OCI-LY1 (cell line): ENCODE results near the gene FAM53A.

Experiments used
- H2AFZ ChIP-seq: fragments of 200-600 bp; sonication (generic), shearing (Covaris generic); 2 replicates; pipeline ENCODE4 v1.6.0; 2014; ENCODE audit warnings: antibody characterized with exemption, mild to moderate bottlenecking, low read length
- H3F3A ChIP-seq: fragments of 200-600 bp; sonication (generic), shearing (Covaris generic); 2 replicates; pipeline ENCODE4 v1.6.0; 2014; ENCODE audit warnings: mild to moderate bottlenecking, antibody characterized with exemption, low read length, moderate library complexity; ENCODE audit not compliant: insufficient read depth
- H3K27ac ChIP-seq: fragments of 200-600 bp; sonication (generic); 2 replicates; pipeline ENCODE4 v1.5.1; 2014; ENCODE audit warnings: low read length, mixed run types, mild to moderate bottlenecking, low read depth; ENCODE audit not compliant: poor library complexity, severe bottlenecking
- H3K27me3 ChIP-seq: fragments of 200-600 bp; sonication (generic); 2 replicates; pipeline ENCODE4 v1.6.0; 2014; ENCODE audit warnings: antibody characterized with exemption, mild to moderate bottlenecking, low read length, moderate library complexity; ENCODE audit not compliant: insufficient read depth
- H3K36me3 ChIP-seq: fragments of 200-600 bp; sonication (generic); 2 replicates; pipeline ENCODE4 v1.6.1; 2014; ENCODE audit warnings: mild to moderate bottlenecking, antibody characterized with exemption, low read length, moderate library complexity, mixed read lengths; ENCODE audit not compliant: insufficient read depth
- H3K4me1 ChIP-seq: fragments of 200-600 bp; sonication (generic); 2 replicates; pipeline ENCODE4 v1.5.1; 2014; ENCODE audit warnings: mild to moderate bottlenecking, low read length, moderate library complexity; ENCODE audit not compliant: insufficient read depth, severe bottlenecking
- H3K4me2 ChIP-seq: fragments of 200-600 bp; sonication (generic), shearing (Covaris generic); 2 replicates; pipeline ENCODE4 v1.6.1; 2014; ENCODE audit warnings: low read length
- H3K4me3 ChIP-seq: fragments of 200-600 bp; sonication (generic); 2 replicates; pipeline ENCODE4 v1.5.1; 2014; ENCODE audit warnings: low read length, low read depth, mild to moderate bottlenecking, mixed read lengths; ENCODE audit not compliant: poor library complexity, severe bottlenecking
- H3K79me2 ChIP-seq: fragments of 200-600 bp; shearing (Covaris generic); 2 replicates; pipeline ENCODE4 v1.6.1; 2016; ENCODE audit warnings: mixed run types, low read length, mixed read lengths; ENCODE audit not compliant: insufficient read depth
- H3K9ac ChIP-seq: fragments of 200-600 bp; sonication (generic), shearing (Covaris generic); 2 replicates; pipeline ENCODE4 v1.6.1; 2014; ENCODE audit warnings: mild to moderate bottlenecking, low read length, mixed read lengths
- H3K9me2 ChIP-seq: fragments of 200-600 bp; sonication (generic), shearing (Covaris generic); 2 replicates; pipeline ENCODE4 v1.6.1; 2014; ENCODE audit warnings: low read depth, mild to moderate bottlenecking, low read length, mixed read lengths
- H3K9me3 ChIP-seq: fragments of 200-600 bp; shearing (Covaris generic); 2 replicates; pipeline ENCODE4 v1.6.1; 2014; ENCODE audit warnings: low read length, mixed read lengths
- H4K20me1 ChIP-seq: fragments of 200-600 bp; sonication (generic), shearing (Covaris generic); 2 replicates; pipeline ENCODE4 v1.6.0; 2016; ENCODE audit warnings: mild to moderate bottlenecking, low read length; ENCODE audit not compliant: insufficient read depth
- CTCF ChIP-seq: fragments of 200-600 bp; sonication (generic), shearing (Covaris generic); IDR thresholded peaks from 2 replicates; pipeline ENCODE4 v1.5.1; 2017; ENCODE audit warnings: mild to moderate bottlenecking, antibody characterized with exemption, low read length, moderate library complexity, mixed read lengths
- EZH2 ChIP-seq: fragments of 200-600 bp; sonication (generic), shearing (Covaris generic); IDR thresholded peaks from 2 replicates; pipeline ENCODE4 v1.8.0; 2017; ENCODE audit warnings: borderline replicate concordance, mixed run types, mild to moderate bottlenecking, antibody characterized with exemption, low read length, moderate library complexity, mixed read lengths

FAM53A gene

GRCh38 chr4:1623821-1624518, 60.1 kb downstream of the FAM53A start:
- no peaks in the 10 kb centered on the region for H3K36me3 ChIP-seq
- H3K4me2 ChIP-seq = no peak overlapping the region
- no peaks in the 10 kb centered on the region for H3K27me3 ChIP-seq
- H2AFZ ChIP-seq = no peak overlapping the region
- H4K20me1 ChIP-seq = no peaks in the 10 kb centered on the region
- no peaks in the 10 kb centered on the region for H3K9me2 ChIP-seq
- H3K79me2 ChIP-seq = no peaks in the 10 kb centered on the region
- H3K27ac ChIP-seq = no peak overlapping the region
- TF ChIP-seq CTCF (no peak), EZH2 (no peak)
- H3K4me3 ChIP-seq = no peak overlapping the region
- no peak overlapping the region for H3K9ac ChIP-seq
- H3K4me1 ChIP-seq = no peaks in the 10 kb centered on the region
- H3K9me3 ChIP-seq = no peaks in the 10 kb centered on the region
- H3F3A ChIP-seq = no peaks in the 10 kb centered on the region

- Histone ChIP-seq H3K9ac (no peak overlapping the region), H2AFZ (no peak overlapping the region), H3K4me2 (no peak overlapping the region), H3K27me3 (no peaks in the 10 kb centered on the region), H3K79me2 (no peaks in the 10 kb centered on the region), H3F3A (no peaks in the 10 kb centered on the region), H3K4me3 (no peak overlapping the region), H3K36me3 (no peaks in the 10 kb centered on the region), H3K4me1 (no peaks in the 10 kb centered on the region), H3K9me3 (no peaks in the 10 kb centered on the region), H3K9me2 (no peaks in the 10 kb centered on the region), H4K20me1 (no peaks in the 10 kb centered on the region), H3K27ac (no peak overlapping the region)
- TF ChIP-seq EZH2 (no peak), CTCF (no peak)
These were observed 60.7 kb downstream of the FAM53A start for GRCh38 chr4:1623400-1623799.

GRCh38 chr4:1622956-1623355, 61.2 kb downstream of the FAM53A start:
- H2AFZ ChIP-seq = no peak overlapping the region
- no peak overlapping the region for H3K9ac ChIP-seq
- no peaks in the 10 kb centered on the region for H3F3A ChIP-seq
- H3K4me2 ChIP-seq = no peak overlapping the region
- H3K4me3 ChIP-seq = no peak overlapping the region
- no peak overlapping the region for H3K27ac ChIP-seq
- H3K27me3 ChIP-seq = no peaks in the 10 kb centered on the region
- H3K36me3 ChIP-seq = no peaks in the 10 kb centered on the region
- no peaks in the 10 kb centered on the region for H3K4me1 ChIP-seq
- H3K9me3 ChIP-seq = no peaks in the 10 kb centered on the region
- H3K79me2 ChIP-seq = no peaks in the 10 kb centered on the region
- no peaks in the 10 kb centered on the region for H3K9me2 ChIP-seq
- H4K20me1 ChIP-seq = no peaks in the 10 kb centered on the region
- TF ChIP-seq CTCF (no peak), EZH2 (no peak)
